Adrenal gland (tissue), 5 donors: ENCODE data around the gene RIMBP2.

ENCODE experiments used
- POLR2A ChIP-seq, 2 donors: fragments of 450-650 bp; IDR thresholded peaks; one replicate each; pipeline ENCODE4 v1.6.1; 2017; ENCODE audit warnings: antibody characterized with exemption in 2 of 2, mild to moderate bottlenecking in 2 of 2, moderate library complexity in 1 of 2
- TF ChIP-seq, protein P1 (sequence below), 6 experiments: fragments of 450-650 bp in 4 of 6; fragments of 200-600 bp in 2 of 6; sonication (generic) in 1 of 6; IDR thresholded peaks; 1 replicate in 5 of 6; 2 replicates in 1 of 6; pipeline versions ENCODE4 v1.5.1 to v1.8.0; 2016 to 2021; ENCODE audit warnings: antibody characterized with exemption in 6 of 6, mild to moderate bottlenecking in 2 of 6, moderate library complexity in 1 of 6
- donor health status: DM: no; HTN: no; CAD: no.

DNA sequence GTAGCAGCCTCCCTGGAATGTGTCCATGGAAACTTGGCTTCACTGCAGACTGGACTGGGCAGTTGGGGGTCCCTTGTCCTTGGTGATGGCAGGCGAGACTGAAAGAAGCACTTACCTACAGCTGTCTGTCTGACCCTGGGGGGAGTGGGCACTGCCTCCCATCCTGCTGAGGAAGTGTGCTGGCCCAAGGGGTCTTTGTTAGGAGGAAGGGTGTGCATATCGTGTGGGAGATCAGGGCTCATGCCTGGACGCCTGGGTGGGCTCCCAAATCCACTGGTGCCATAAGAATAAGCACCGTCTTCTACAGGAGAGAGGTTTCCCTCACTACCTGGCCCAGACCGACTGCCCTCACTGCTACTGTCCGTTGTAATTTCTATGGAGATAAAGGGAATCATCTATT, 297.0 kb downstream of the RIMBP2 start:
- TF ChIP-seq, protein P1, sequence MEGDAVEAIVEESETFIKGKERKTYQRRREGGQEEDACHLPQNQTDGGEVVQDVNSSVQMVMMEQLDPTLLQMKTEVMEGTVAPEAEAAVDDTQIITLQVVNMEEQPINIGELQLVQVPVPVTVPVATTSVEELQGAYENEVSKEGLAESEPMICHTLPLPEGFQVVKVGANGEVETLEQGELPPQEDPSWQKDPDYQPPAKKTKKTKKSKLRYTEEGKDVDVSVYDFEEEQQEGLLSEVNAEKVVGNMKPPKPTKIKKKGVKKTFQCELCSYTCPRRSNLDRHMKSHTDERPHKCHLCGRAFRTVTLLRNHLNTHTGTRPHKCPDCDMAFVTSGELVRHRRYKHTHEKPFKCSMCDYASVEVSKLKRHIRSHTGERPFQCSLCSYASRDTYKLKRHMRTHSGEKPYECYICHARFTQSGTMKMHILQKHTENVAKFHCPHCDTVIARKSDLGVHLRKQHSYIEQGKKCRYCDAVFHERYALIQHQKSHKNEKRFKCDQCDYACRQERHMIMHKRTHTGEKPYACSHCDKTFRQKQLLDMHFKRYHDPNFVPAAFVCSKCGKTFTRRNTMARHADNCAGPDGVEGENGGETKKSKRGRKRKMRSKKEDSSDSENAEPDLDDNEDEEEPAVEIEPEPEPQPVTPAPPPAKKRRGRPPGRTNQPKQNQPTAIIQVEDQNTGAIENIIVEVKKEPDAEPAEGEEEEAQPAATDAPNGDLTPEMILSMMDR (IDR thresholded peaks at IDR 0.05): no peak
- no peak for TF ChIP-seq POLR2A (IDR thresholded peaks at IDR 0.05)
